Measurements from ENCODE around the gene ZBED1.

ZBED1 gene

GRCh38 chrX:2451501-2452316 is 49.1 kb downstream of the ZBED1 start:
- no peak for DNase-seq

GRCh38 chrX:2450681-2451080 is 50.1 kb downstream of the ZBED1 start:
- DNase-seq = no peak

- DNase-seq = no peak
Observed at GRCh38 chrX:2449135-2449886, 51.5 kb downstream of the ZBED1 start.

GRCh38 chrX:2447484-2447883 is 53.3 kb downstream of the ZBED1 start:
- no peak for DNase-seq

- no peak for DNase-seq
Observed at GRCh38 chrX:2446815-2447214, 54.0 kb downstream of the ZBED1 start.

- DNase-seq = no peak
Observed at GRCh38 chrX:2445662-2446623, 54.8 kb downstream of the ZBED1 start.

GRCh38 chrX:2442694-2443093 is 58.1 kb downstream of the ZBED1 start:
- DNase-seq = no peak

- no peak for DNase-seq
Observed at GRCh38 chrX:2441466-2441865, 59.3 kb downstream of the ZBED1 start.

- no peak for DNase-seq
Observed at GRCh38 chrX:2439613-2440012, 61.2 kb downstream of the ZBED1 start.

Measured in NCI-H2081 (cell line).